Stimulated activated CD4-positive, alpha-beta T cell treated with anti-CD3 and anti-CD28 coated beads, Interleukin-12 subunit alpha, Interleukin-12 subunit beta, amount 100 ng/mL, for 4 hours (primary cell): ENCODE results near the gene ANKDD1B.
"Not testable (repeated sequence)": the region's sequence is repeated elsewhere in the genome, so short reads cannot be mapped to it uniquely, and the experiment has no call there.

Experiments used
- DNase-seq: peaks from one replicate; pipeline ENCODE4 v3.0.0-alpha.2; 2020

ANKDD1B gene

GRCh38 chr5:75662061-75662460 is 50.8 kb downstream of the ANKDD1B start:
- no peak for DNase-seq

DNA sequence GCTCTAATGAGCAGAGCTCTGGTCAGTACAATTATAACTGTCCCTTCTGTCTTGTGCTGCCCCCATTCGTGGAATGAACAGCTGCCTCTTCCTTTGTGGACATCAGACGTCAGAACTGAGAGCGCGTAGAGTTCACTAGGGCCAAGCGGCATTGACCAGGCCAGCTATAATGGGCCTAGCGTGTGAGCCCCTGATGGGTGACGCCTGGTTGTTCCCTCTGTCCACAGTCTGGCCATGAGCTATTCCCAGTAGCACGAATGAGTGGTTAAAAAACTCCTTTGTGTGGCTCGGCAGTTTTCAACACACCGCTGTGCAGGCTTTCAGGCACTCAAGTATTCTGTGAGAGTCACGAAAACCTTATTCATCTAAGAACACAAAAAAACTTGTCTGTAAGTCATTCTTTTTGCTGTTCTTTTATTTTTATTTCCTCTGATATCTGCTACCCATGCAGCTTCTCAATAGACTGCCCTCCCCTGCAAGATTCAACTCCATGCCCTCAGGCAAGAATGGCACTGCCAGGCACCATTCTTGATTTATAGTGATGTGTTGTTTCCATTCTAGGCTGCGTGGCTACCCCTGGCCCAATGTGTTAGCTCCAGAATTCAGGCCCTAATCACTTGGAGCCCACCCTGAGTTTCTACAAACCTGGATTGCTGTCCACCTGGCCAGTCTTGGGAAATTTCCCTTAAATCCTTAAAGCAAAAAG is 52.5 kb downstream of the ANKDD1B start:
- DNase-seq = no peak

DNA sequence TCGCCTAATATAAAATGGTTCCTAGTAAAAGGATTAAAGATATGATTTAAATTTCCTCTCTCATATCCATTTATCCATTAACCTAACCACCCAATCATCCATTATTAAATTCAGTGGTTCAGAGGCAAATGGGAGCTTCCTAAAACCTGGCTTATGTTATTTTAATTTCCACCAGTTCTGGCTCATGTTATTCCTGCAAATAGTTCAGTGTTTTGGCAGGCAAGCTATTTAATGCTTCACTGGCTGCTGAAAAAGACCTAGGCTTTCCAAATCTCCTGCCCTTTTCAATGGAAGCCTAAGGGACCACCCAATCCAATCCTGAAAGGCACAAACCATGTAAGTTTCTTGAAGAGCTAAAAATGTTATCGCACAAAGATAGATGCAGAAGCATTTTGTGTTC is 53.7 kb downstream of the ANKDD1B start:
- no peak for DNase-seq

- no peak for DNase-seq
Measured at GRCh38 chr5:75666801-75667200, 55.5 kb downstream of the ANKDD1B start.

GRCh38 chr5:75667586-75667985 is 56.3 kb downstream of the ANKDD1B start:
- no peak for DNase-seq

DNA sequence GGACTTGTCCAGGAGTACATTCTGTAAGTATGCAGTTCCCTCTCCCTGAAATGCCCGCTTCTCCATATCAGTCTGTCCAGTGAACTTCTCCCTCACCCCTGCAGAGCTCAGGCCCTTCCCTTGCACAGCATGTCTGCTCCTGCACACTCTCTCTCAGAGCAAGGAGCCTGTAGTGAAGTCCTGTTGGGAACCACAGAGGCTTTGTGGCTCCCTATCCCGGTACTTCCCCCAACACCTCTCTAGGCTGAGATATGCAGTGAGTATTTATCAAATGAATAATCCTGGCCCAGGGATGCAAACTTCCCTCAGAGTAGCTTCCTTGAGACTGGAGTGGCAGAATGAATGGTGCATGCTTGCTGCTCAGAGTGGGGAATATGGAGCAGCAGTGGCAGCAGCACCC is 57.2 kb downstream of the ANKDD1B start:
- no peak for DNase-seq

- peak; percentile 13 for DNase-seq
Measured at GRCh38 chr5:75668977-75669689, 57.9 kb downstream of the ANKDD1B start.

- DNase-seq = no peak
Measured at GRCh38 chr5:75670577-75670976, 59.3 kb downstream of the ANKDD1B start.

GRCh38 chr5:75671506-75671905 is 60.3 kb downstream of the ANKDD1B start:
- DNase-seq = no peak

DNA sequence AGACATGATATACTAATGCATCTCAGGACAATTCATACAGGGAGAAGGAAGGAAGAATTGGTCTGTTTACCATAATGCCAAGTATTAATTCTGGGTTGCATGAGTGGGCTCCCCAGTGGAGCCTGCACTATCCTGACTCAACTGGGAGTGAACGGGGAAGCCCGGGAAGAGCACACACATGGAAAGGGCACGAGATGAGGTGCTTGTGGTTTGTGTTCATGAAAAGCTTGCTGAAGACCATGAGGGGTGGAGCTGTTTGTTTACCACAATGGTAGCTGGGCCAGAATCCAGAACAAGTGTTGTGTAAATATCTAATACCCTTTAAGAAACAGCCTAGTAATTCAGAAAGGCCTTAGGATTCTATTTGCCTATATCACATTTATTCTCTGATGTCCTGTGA is 61.4 kb downstream of the ANKDD1B start:
- no peak for DNase-seq

- DNase-seq = no peak
Measured at GRCh38 chr5:75675783-75676182, 64.5 kb downstream of the ANKDD1B start.

GRCh38 chr5:75677607-75678006 is 66.4 kb downstream of the ANKDD1B start:
- no peak for DNase-seq

- DNase-seq = no peak
Measured at GRCh38 chr5:75678155-75678554, 66.9 kb downstream of the ANKDD1B start.

DNA sequence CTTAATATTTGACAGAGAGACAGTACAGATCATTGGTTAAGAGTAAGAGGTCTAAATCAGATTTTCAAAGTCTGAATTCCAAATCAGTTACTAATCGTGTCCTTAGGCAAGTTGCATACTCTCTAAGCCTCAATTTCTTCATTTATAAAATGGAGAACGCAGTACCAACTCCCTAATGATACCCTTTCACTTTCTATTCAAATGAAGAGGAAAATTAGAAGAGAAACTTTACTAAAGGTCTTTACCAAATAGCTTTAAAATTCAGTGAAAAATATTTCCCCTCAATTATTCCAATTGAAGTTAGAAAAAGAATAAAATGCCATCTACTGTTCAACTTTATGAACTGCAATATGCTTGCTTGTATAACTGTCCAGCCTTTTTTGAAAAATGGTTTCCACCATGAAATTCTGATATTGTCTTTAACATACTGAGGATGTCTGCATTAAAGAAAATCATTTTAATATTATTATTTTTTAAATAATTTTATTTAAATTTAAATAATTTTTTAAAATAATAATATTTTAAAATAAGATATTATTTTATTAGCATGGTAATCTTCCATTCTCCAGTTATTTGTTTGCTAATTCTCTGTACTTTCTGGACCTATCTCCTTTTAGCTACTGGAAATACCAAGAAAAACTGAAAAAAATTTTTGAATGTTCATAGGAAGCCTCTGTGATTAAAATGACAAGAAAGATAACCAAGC is 70.0 kb downstream of the ANKDD1B start:
- no peak for DNase-seq

- no peak for DNase-seq
Measured at GRCh38 chr5:75685141-75685540, 73.9 kb downstream of the ANKDD1B start.

- DNase-seq = no peak
Measured at GRCh38 chr5:75686480-75686879, 75.2 kb downstream of the ANKDD1B start.

GRCh38 chr5:75690669-75691068 is 79.4 kb downstream of the ANKDD1B start:
- no peak for DNase-seq

DNA sequence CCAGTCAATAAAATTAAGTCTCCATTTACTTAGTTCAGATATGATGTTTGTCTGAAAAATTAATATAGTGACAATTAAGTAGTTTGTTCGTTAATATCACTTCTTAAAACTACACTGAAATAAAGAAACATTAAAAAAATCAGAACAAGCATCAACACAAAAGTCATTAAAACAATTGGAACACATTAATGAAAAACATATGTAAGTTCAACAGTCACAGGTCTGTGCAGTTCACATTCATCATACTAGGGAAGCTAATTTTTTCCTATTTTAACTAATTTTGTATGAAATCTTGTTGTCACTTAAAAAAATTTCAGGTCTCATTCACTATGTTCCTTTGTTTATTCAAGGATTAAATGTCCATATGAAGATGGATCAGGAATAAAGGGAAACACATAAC is 83.5 kb downstream of the ANKDD1B start:
- DNase-seq = no peak

DNA sequence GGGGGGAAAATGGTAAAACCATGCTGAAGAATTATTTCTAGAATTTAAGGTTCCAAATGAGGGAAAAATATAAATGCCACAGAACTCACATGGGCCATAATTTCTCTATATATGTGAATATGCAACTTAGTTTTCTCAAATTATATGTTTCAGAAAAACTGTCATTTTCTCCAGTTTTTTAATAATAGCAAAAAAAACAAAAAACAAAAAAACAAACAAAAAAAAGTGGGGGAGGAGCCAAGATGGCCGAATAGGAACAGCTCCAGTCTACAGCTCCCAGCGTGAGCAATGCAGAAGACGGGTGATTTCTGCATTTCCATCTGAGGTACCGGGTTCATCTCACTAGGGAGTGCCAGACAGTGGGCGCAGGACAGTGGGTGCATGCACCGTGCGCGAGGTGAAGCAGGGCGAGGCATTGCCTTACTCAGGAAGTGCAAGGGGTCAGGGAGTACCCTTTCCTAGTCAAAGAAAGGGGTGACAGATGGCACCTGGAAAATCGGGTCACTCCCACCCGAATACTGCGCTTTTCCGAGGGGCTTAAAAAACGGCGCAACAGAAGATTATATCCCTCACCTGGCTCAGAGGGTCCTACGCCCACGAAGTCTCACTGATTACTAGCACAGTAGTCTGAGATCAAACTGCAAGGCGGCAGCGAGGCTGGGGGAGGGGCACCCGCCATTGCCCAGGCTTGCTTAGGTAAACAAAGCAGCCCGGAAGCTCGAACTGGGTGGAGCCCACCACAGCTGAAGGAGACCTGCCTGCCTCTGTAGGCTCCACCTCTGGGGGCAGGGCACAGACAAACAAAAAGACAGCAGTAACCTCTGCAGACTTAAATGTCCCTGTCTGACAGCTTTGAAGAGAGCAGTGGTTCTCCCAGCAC is 84.5 kb downstream of the ANKDD1B start:
- DNase-seq = not testable (repeated sequence)

DNA sequence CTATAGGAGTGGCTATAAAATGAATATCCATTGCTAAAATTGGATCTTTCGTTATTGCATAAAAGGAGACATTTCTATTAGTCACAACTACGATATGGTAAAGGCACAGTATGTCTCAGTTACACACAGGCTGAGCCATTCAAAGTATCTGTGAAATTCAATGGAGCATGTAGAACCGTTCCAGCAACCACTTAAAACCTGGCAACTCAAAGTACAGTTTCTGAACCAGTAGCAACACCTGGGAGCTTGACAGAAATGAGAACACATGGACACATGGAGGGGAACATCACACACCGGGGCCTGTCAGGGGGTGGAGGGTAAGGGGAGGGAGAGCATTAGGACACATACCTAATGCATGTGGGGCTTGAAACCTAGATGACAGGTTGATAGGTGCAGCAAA is 90.6 kb downstream of the ANKDD1B start:
- no peak for DNase-seq

DNA sequence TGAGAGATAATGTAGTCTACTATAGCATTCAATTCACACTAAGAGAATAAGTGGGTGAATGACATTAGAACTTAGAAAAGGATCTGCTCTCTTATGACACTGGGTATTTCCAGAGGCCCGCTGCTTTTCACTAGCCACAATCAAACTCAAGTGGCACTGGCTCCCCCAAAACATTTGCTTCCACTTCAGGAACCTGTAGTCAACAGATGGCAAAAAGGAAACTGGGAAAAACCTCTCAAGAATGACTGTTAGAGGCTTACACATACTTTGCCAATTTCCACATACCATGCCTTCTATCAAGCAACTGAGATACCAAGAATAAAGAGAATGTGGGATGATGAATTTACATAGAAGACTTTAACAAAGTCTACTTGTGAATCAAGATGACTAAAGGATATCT is 94.8 kb downstream of the ANKDD1B start:
- no peak for DNase-seq

- no peak for DNase-seq
Measured at GRCh38 chr5:75706775-75707174, 95.5 kb downstream of the ANKDD1B start.

- no peak for DNase-seq
Measured at GRCh38 chr5:75707911-75708509, 96.8 kb downstream of the ANKDD1B start.
